ENCODE data around the gene PGD.
"Not testable (repeated sequence)": the region's sequence is repeated elsewhere in the genome, so short reads cannot be mapped to it uniquely, and the experiment has no call there.

Gene PGD

GRCh38 chr1:10449751-10450150 is 50.9 kb downstream of the PGD start, which contains the start of gene CORT:
Gene CORT, plus strand, starts transcription at chr1:10450031. Its CDS starts 193 bp downstream, at chr1:10450224.
- Histone ChIP-seq H3K4me1 (ENCODE audit: control insufficient read depth in 2 of 2, insufficient read depth in 2 of 2, low read length in 2 of 2) (no peaks in the 10 kb centered on the region), H3K4me3 (ENCODE audit: low read length in 2 of 2) (no peak within 1 kb of the TSS), H3K9me3 (ENCODE audit: control insufficient read depth in 2 of 2, low read length in 2 of 2) (no peaks in the 10 kb centered on the region), H3K27ac (ENCODE audit: low read depth in 2 of 2, low read length in 2 of 2) (no peak within 1 kb of the TSS), H3K27me3 (ENCODE audit: control insufficient read depth in 2 of 2, insufficient read depth in 2 of 2, low read length in 2 of 2) (no peaks in the 10 kb centered on the region), H3K36me3 (ENCODE audit: control insufficient read depth in 2 of 2, insufficient read depth in 2 of 2, low read length in 2 of 2) (peaks cover 0 to 2% of the 10 kb centered on the region in 2 donors), H3K9ac (ENCODE audit: low read depth in 1 of 2, low read length in 2 of 2) (no peak within 1 kb of the TSS)

GRCh38 chr1:10450156-10450814 is 51.4 kb downstream of the PGD start:
- no peak overlapping the region for H3K4me3 ChIP-seq (ENCODE audit: low read length in 2 of 2)
- no peak overlapping the region for H3K9ac ChIP-seq (ENCODE audit: low read depth in 1 of 2, low read length in 2 of 2)
- H3K4me1 ChIP-seq (ENCODE audit: control insufficient read depth in 2 of 2, insufficient read depth in 2 of 2, low read length in 2 of 2): no peaks in the 10 kb centered on the region
- H3K9me3 ChIP-seq (ENCODE audit: control insufficient read depth in 2 of 2, low read length in 2 of 2): no peaks in the 10 kb centered on the region
- H3K36me3 ChIP-seq (ENCODE audit: control insufficient read depth in 2 of 2, insufficient read depth in 2 of 2, low read length in 2 of 2): peaks cover 0 to 2% of the 10 kb centered on the region in 2 donors
- H3K27ac ChIP-seq (ENCODE audit: low read depth in 2 of 2, low read length in 2 of 2): no peak overlapping the region
- H3K27me3 ChIP-seq (ENCODE audit: control insufficient read depth in 2 of 2, insufficient read depth in 2 of 2, low read length in 2 of 2): no peaks in the 10 kb centered on the region

GRCh38 chr1:10450836-10451235 is 52.0 kb downstream of the PGD start:
- Histone ChIP-seq H3K36me3 (ENCODE audit: control insufficient read depth in 2 of 2, insufficient read depth in 2 of 2, low read length in 2 of 2) (peaks cover 0 to 2% of the 10 kb centered on the region in 2 donors), H3K9ac (ENCODE audit: low read depth in 1 of 2, low read length in 2 of 2) (no peak overlapping the region), H3K4me1 (ENCODE audit: control insufficient read depth in 2 of 2, insufficient read depth in 2 of 2, low read length in 2 of 2) (no peaks in the 10 kb centered on the region), H3K27me3 (ENCODE audit: control insufficient read depth in 2 of 2, insufficient read depth in 2 of 2, low read length in 2 of 2) (no peaks in the 10 kb centered on the region), H3K4me3 (ENCODE audit: low read length in 2 of 2) (no peak overlapping the region), H3K9me3 (ENCODE audit: control insufficient read depth in 2 of 2, low read length in 2 of 2) (no peaks in the 10 kb centered on the region), H3K27ac (ENCODE audit: low read depth in 2 of 2, low read length in 2 of 2) (no peak overlapping the region)

GRCh38 chr1:10451287-10451686 is 52.4 kb downstream of the PGD start:
- Histone ChIP-seq H3K9ac (ENCODE audit: low read depth in 1 of 2, low read length in 2 of 2) (no peak overlapping the region), H3K9me3 (ENCODE audit: control insufficient read depth in 2 of 2, low read length in 2 of 2) (no peaks in the 10 kb centered on the region), H3K36me3 (ENCODE audit: control insufficient read depth in 2 of 2, insufficient read depth in 2 of 2, low read length in 2 of 2) (peaks cover 0 to 2% of the 10 kb centered on the region in 2 donors), H3K4me3 (ENCODE audit: low read length in 2 of 2) (no peak overlapping the region), H3K4me1 (ENCODE audit: control insufficient read depth in 2 of 2, insufficient read depth in 2 of 2, low read length in 2 of 2) (no peaks in the 10 kb centered on the region), H3K27ac (ENCODE audit: low read depth in 2 of 2, low read length in 2 of 2) (no peak overlapping the region), H3K27me3 (ENCODE audit: control insufficient read depth in 2 of 2, insufficient read depth in 2 of 2, low read length in 2 of 2) (no peaks in the 10 kb centered on the region)

GRCh38 chr1:10456048-10456447 is 57.2 kb downstream of the PGD start:
- no peak overlapping the region for H3K4me3 ChIP-seq (ENCODE audit: low read length in 2 of 2)
- no peaks in the 10 kb centered on the region for H3K9me3 ChIP-seq (ENCODE audit: control insufficient read depth in 2 of 2, low read length in 2 of 2)
- no peak overlapping the region for H3K27ac ChIP-seq (ENCODE audit: low read depth in 2 of 2, low read length in 2 of 2)
- H3K4me1 ChIP-seq (ENCODE audit: control insufficient read depth in 2 of 2, insufficient read depth in 2 of 2, low read length in 2 of 2): no peaks in the 10 kb centered on the region
- no peak overlapping the region for H3K9ac ChIP-seq (ENCODE audit: low read depth in 1 of 2, low read length in 2 of 2)
- no peaks in the 10 kb centered on the region for H3K27me3 ChIP-seq (ENCODE audit: control insufficient read depth in 2 of 2, insufficient read depth in 2 of 2, low read length in 2 of 2)
- H3K36me3 ChIP-seq (ENCODE audit: control insufficient read depth in 2 of 2, insufficient read depth in 2 of 2, low read length in 2 of 2): peaks cover 0 to 7% of the 10 kb centered on the region in 2 donors

- H3K9me3 ChIP-seq (ENCODE audit: control insufficient read depth in 2 of 2, low read length in 2 of 2): no peaks in the 10 kb centered on the region
- H3K27me3 ChIP-seq (ENCODE audit: control insufficient read depth in 2 of 2, insufficient read depth in 2 of 2, low read length in 2 of 2): no peaks in the 10 kb centered on the region
- peaks cover 5 to 13% of the 10 kb centered on the region in 2 donors for H3K36me3 ChIP-seq (ENCODE audit: control insufficient read depth in 2 of 2, insufficient read depth in 2 of 2, low read length in 2 of 2)
- H3K4me3 ChIP-seq (ENCODE audit: low read length in 2 of 2): no peak overlapping the region
- no peak overlapping the region for H3K9ac ChIP-seq (ENCODE audit: low read depth in 1 of 2, low read length in 2 of 2)
- no peak overlapping the region for H3K27ac ChIP-seq (ENCODE audit: low read depth in 2 of 2, low read length in 2 of 2)
- no peaks in the 10 kb centered on the region for H3K4me1 ChIP-seq (ENCODE audit: control insufficient read depth in 2 of 2, insufficient read depth in 2 of 2, low read length in 2 of 2)
These were observed 57.8 kb downstream of the PGD start for GRCh38 chr1:10456661-10457060.

GRCh38 chr1:10457462-10457861 is 58.6 kb downstream of the PGD start:
- H3K4me1 ChIP-seq (ENCODE audit: control insufficient read depth in 2 of 2, insufficient read depth in 2 of 2, low read length in 2 of 2); H3K9me3 ChIP-seq (ENCODE audit: control insufficient read depth in 2 of 2, low read length in 2 of 2); H3K27ac ChIP-seq (ENCODE audit: low read depth in 2 of 2, low read length in 2 of 2); H3K4me3 ChIP-seq (ENCODE audit: low read length in 2 of 2); H3K27me3 ChIP-seq (ENCODE audit: control insufficient read depth in 2 of 2, insufficient read depth in 2 of 2, low read length in 2 of 2); H3K9ac ChIP-seq (ENCODE audit: low read depth in 1 of 2, low read length in 2 of 2): not testable (repeated sequence)
- peaks cover 5 to 16% of the 10 kb centered on the region in 2 donors for H3K36me3 ChIP-seq (ENCODE audit: control insufficient read depth in 2 of 2, insufficient read depth in 2 of 2, low read length in 2 of 2)

GRCh38 chr1:10457875-10458274 is 59.0 kb downstream of the PGD start:
- Histone ChIP-seq H3K9ac (ENCODE audit: low read depth in 1 of 2, low read length in 2 of 2) (no peak overlapping the region), H3K27me3 (ENCODE audit: control insufficient read depth in 2 of 2, insufficient read depth in 2 of 2, low read length in 2 of 2) (no peaks in the 10 kb centered on the region), H3K27ac (ENCODE audit: low read depth in 2 of 2, low read length in 2 of 2) (no peak overlapping the region), H3K36me3 (ENCODE audit: control insufficient read depth in 2 of 2, insufficient read depth in 2 of 2, low read length in 2 of 2) (peaks cover 9 to 20% of the 10 kb centered on the region in 2 donors), H3K9me3 (ENCODE audit: control insufficient read depth in 2 of 2, low read length in 2 of 2) (no peaks in the 10 kb centered on the region), H3K4me1 (ENCODE audit: control insufficient read depth in 2 of 2, insufficient read depth in 2 of 2, low read length in 2 of 2) (no peaks in the 10 kb centered on the region), H3K4me3 (ENCODE audit: low read length in 2 of 2) (no peak overlapping the region)

- Histone ChIP-seq H3K4me3 (ENCODE audit: low read length in 2 of 2) (no peak overlapping the region), H3K9ac (ENCODE audit: low read depth in 1 of 2, low read length in 2 of 2) (no peak overlapping the region), H3K27ac (ENCODE audit: low read depth in 2 of 2, low read length in 2 of 2) (no peak overlapping the region), H3K36me3 (ENCODE audit: control insufficient read depth in 2 of 2, insufficient read depth in 2 of 2, low read length in 2 of 2) (peaks cover 16 to 26% of the 10 kb centered on the region in 2 donors), H3K4me1 (ENCODE audit: control insufficient read depth in 2 of 2, insufficient read depth in 2 of 2, low read length in 2 of 2) (no peaks in the 10 kb centered on the region), H3K27me3 (ENCODE audit: control insufficient read depth in 2 of 2, insufficient read depth in 2 of 2, low read length in 2 of 2) (no peaks in the 10 kb centered on the region), H3K9me3 (ENCODE audit: control insufficient read depth in 2 of 2, low read length in 2 of 2) (no peaks in the 10 kb centered on the region)
These were observed 60.3 kb downstream of the PGD start for GRCh38 chr1:10459184-10459583.

GRCh38 chr1:10467078-10467477 is 68.2 kb downstream of the PGD start:
- Histone ChIP-seq H3K9ac (ENCODE audit: low read depth in 1 of 2, low read length in 2 of 2) (no peak overlapping the region), H3K4me3 (ENCODE audit: low read length in 2 of 2) (no peak overlapping the region), H3K27me3 (ENCODE audit: control insufficient read depth in 2 of 2, insufficient read depth in 2 of 2, low read length in 2 of 2) (no peaks in the 10 kb centered on the region), H3K4me1 (ENCODE audit: control insufficient read depth in 2 of 2, insufficient read depth in 2 of 2, low read length in 2 of 2) (peaks cover 9 to 11% of the 10 kb centered on the region in 2 donors), H3K27ac (ENCODE audit: low read depth in 2 of 2, low read length in 2 of 2) (no peak overlapping the region), H3K9me3 (ENCODE audit: control insufficient read depth in 2 of 2, low read length in 2 of 2) (no peaks in the 10 kb centered on the region), H3K36me3 (ENCODE audit: control insufficient read depth in 2 of 2, insufficient read depth in 2 of 2, low read length in 2 of 2) (peaks cover 34 to 35% of the 10 kb centered on the region in 2 donors)
